Measurements from ENCODE around the gene GOLT1B. TPM values are rescaled to one million over a fixed set of nuclear protein-coding genes. Genes with fewer than 3 reads are reported as not detected.

GOLT1B gene
- polyA plus RNA-seq, 1 experiment = 119 TPM

- H3K36me3 ChIP-seq (ENCODE audit: control insufficient read depth, insufficient read depth, low read length) = no peaks in the 10 kb centered on the region
- no peak for DNase-seq (ENCODE audit: low read depth)
- H3K27me3 ChIP-seq (ENCODE audit: control insufficient read depth, insufficient read depth, low read length) = no peaks in the 10 kb centered on the region
- ChIA-PET POLR2A (no interaction called here), CTCF (no interaction called here)
- H3K4me3 ChIP-seq (ENCODE audit: low read depth, low read length) = no peak overlapping the region
- TF ChIP-seq CTCF (IDR thresholded peaks at IDR 0.05; ENCODE audit: insufficient read depth, low read depth, low read length) = no peak
These were observed 30.3 kb upstream of the GOLT1B start for GRCh38 chr12:21471294-21471693.

- Histone ChIP-seq H3K27me3 (ENCODE audit: control insufficient read depth, insufficient read depth, low read length) (no peaks in the 10 kb centered on the region), H3K36me3 (ENCODE audit: control insufficient read depth, insufficient read depth, low read length) (no peaks in the 10 kb centered on the region), H3K4me3 (ENCODE audit: low read depth, low read length) (no peak overlapping the region)
- POLR2A ChIA-PET = no interaction called here
- no peak for TF ChIP-seq CTCF (IDR thresholded peaks at IDR 0.05; ENCODE audit: insufficient read depth, low read depth, low read length)
- CTCF ChIA-PET = no interaction called here
- no peak for DNase-seq (ENCODE audit: low read depth)
These were observed 29.3 kb upstream of the GOLT1B start for GRCh38 chr12:21472197-21472823.

GRCh38 chr12:21475552-21475951 is 26.0 kb upstream of the GOLT1B start:
- no peak for DNase-seq (ENCODE audit: low read depth)
- no peak for TF ChIP-seq CTCF (IDR thresholded peaks at IDR 0.05; ENCODE audit: insufficient read depth, low read depth, low read length)
- no peak overlapping the region for H3K4me3 ChIP-seq (ENCODE audit: low read depth, low read length)
- CTCF ChIA-PET = no interaction called here
- H3K27me3 ChIP-seq (ENCODE audit: control insufficient read depth, insufficient read depth, low read length) = no peaks in the 10 kb centered on the region
- POLR2A ChIA-PET = no interaction called here
- H3K36me3 ChIP-seq (ENCODE audit: control insufficient read depth, insufficient read depth, low read length) = peaks cover 8% of the 10 kb centered on the region

- TF ChIP-seq CTCF (IDR thresholded peaks at IDR 0.05; ENCODE audit: insufficient read depth, low read depth, low read length) = no peak
- peak; percentile 22 for DNase-seq (ENCODE audit: low read depth)
- no peaks in the 10 kb centered on the region for H3K27me3 ChIP-seq (ENCODE audit: control insufficient read depth, insufficient read depth, low read length)
- CTCF ChIA-PET = no interaction called here
- no peak overlapping the region for H3K4me3 ChIP-seq (ENCODE audit: low read depth, low read length)
- POLR2A ChIA-PET = no interaction called here
- H3K36me3 ChIP-seq (ENCODE audit: control insufficient read depth, insufficient read depth, low read length) = peaks cover 11% of the 10 kb centered on the region
These were observed 24.6 kb upstream of the GOLT1B start for GRCh38 chr12:21476949-21477348.

GRCh38 chr12:21478756-21479455 is 22.7 kb upstream of the GOLT1B start:
- no peak for TF ChIP-seq CTCF (IDR thresholded peaks at IDR 0.05; ENCODE audit: insufficient read depth, low read depth, low read length)
- CTCF ChIA-PET = no interaction called here

More at GRCh38 chr12:21478756-21479455, 22.7 kb upstream of the GOLT1B start:
- Histone ChIP-seq H3K4me3 (ENCODE audit: low read depth, low read length) (no peak overlapping the region), H3K36me3 (ENCODE audit: control insufficient read depth, insufficient read depth, low read length) (peaks cover 12% of the 10 kb centered on the region), H3K27me3 (ENCODE audit: control insufficient read depth, insufficient read depth, low read length) (no peaks in the 10 kb centered on the region)
- no peak for DNase-seq (ENCODE audit: low read depth)
- POLR2A ChIA-PET = no interaction called here

Data from BJ (cell line).